GM18868 (cell line): ENCODE results near the gene CLEC7A.

Source experiments
- ATAC-seq: cut with Tn5 transposase; IDR thresholded peaks from one replicate; pipeline ENCODE4 v1.9.1; 2021; ENCODE audit warnings: mild to moderate bottlenecking, moderate library complexity; ENCODE audit not compliant: unreplicated experiment

Gene CLEC7A

DNA sequence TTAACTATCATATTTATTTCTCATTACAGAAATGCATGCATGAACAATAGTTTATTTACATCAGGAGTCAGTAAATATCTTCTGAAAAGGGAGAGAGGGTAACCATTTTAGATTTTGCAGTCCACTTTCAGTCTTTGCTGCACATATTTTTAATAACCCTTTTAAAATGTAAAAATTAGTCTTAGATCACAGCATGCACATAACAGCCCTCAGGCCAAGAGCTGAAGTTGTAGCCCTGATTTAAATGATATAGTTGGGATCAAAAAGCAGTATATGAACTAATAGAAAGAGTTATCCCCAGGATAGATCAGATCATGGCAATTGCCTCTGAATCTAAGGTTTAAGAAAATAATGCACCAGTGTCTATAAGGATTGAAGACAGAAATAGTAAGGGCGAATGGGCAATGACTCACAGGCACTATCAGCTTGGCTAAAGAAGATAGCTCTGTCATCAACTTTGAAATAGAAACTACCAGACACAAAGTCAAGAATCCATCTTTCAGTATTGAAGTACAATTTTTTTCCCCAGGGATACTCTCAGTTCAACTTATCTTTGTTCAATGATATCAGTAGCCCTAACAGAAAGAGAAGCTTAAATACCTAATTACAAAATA lies 13.1 kb upstream of the CLEC7A start:
- ATAC-seq = no peak

DNA sequence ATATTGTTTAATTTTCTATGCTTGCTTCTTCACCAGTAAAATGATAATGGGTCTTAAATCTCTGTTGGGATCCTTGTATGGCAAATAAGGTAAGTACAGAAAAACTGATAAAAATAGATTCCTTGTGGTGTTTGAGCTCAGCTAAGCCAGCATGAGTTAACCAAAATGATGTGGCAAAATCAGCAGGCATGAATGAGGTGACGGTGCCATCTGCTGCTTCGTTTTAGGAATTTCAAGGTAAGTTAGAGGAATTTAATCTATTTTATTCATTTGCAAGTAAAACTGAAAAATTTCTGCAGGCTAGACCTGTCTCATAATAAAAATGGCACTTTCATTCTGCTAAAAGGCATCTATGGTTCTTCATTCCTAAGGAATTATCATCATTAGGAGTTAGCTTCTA lies 10.0 kb upstream of the CLEC7A start:
- ATAC-seq = no peak

- ATAC-seq = no peak
These were observed 6.7 kb upstream of the CLEC7A start for GRCh38 chr12:10136637-10137205.

GRCh38 chr12:10135126-10135525 lies 5.1 kb upstream of the CLEC7A start:
- no peak for ATAC-seq

DNA sequence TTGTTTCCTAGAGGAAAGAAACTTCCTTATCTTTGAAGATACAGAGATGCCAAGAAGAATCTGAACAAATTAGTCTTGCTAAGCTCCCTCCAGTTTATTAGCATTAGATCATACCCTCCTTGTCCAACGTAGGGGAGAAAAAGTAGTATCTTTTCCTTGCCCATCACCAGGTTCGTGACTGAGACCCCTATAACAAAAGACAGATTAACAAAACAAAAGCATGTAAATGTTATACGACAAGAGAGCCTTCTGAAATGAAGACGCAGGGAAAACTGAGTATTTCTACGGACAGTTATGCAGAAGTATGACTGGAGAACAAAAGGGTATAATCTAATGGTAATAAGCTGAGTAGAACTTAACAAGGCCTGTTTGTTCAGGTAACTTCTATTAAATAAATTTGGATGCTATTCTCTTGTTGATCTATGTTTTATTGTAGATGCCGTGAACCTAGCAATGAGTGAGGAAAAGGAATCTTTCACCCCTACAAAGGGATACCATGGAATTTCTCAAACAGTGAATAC lies 2.9 kb upstream of the CLEC7A start:
- ATAC-seq = no peak

DNA sequence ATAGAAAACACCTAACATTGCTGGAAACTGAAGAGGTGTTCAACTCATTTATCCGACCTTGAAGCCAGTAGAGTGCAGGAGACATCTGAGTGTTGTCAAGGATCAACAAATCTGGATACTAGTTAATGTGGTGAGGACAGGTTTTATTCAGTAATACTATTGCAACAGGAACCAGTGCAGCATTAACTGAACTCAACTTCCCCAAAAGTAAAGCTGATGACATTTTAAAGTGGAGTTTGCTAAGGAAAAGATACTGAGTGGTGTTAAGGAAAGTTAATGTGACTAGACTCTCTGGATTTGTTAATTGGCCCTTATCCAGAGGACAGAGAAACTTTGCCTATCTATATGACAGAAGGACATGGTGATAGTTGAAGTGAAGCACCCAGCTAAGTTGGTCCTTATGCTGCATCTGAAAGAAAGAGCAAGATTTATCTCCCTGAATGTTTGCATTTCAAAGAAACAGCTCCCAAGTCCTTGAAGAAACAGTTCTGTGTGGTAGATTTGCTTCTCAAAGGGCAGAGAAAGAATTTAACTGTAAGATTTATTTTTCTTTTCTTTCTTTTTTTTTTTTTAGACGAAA lies 1.2 kb upstream of the CLEC7A start:
- no peak for ATAC-seq

- no peak for ATAC-seq
These were observed 1.3 kb downstream of the CLEC7A start for GRCh38 chr12:10128687-10129086.

DNA sequence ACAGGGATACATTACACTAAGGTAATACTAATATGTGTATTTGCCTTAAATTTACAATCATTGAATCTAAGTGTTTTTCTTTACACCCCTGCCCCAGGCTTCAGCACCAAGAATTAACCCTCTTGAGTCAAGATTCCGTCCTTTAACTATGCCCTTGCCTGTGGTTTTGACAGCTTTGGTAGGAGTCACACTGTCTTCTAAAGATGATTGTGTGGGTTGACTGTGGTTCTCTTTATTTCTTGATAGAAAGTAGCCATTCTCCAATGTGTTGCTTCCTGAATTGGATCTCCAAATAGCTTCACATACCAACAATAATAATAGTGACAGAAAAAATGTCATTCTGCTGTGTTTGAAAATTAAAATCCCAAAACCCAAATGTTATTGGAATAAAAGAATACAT lies 3.6 kb downstream of the CLEC7A start:
- no peak for ATAC-seq

DNA sequence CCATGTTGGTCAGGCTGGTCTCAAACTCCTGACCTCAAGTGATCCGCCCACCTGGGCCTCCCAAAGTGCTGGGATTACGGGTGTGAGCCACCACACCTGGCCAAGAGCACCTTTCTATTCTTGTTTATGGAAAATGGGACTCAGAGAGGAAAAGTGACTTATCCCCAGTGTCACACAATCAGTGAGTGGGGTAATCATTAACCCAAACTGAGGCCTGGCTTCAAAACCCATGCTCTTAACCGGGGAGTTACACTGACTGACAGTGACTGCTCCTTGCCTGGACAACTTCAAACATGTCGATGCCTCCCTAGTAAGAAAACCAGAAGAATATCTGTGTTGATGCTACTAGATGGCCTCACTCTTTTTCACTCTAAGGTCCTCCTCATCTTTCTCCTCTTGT lies 7.3 kb downstream of the CLEC7A start:
- no peak for ATAC-seq

DNA sequence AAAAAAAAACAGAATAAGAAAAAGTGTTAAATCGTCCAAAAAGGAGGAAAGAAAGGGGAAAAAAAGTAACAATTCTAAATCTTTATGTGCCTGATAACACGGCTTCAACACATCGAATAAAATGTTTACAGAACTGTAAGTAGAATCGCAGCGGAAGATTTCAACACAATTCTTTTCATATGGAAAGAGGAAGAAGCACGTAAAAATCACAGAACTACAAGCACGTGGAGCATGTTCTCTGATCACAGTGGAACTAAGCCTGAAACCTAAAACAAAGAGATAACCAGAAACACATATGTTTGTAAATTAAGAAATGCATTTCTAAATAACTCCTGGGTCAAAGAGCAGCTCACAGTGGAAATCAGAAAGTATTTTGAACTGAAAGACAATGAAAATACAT lies 8.7 kb downstream of the CLEC7A start:
- no peak for ATAC-seq

DNA sequence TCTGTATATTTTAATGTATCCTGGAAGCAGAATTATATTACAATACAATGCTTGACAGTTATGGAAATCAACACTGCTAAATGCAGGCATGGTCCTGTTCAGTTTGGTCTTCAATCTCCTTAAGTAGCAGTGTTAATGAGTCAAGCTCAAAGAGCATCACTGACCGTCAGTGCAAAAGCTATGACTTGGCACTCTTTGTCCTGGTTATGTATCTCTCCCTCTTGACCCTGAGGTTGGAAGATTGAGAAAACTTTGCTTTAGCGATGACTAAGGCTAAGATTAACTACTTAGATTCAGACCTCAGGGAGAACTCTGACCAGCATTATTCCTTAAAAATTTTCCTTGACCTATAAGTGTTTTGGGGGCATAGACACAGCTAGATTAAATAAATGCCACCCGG lies 10.9 kb downstream of the CLEC7A start:
- no peak for ATAC-seq

DNA sequence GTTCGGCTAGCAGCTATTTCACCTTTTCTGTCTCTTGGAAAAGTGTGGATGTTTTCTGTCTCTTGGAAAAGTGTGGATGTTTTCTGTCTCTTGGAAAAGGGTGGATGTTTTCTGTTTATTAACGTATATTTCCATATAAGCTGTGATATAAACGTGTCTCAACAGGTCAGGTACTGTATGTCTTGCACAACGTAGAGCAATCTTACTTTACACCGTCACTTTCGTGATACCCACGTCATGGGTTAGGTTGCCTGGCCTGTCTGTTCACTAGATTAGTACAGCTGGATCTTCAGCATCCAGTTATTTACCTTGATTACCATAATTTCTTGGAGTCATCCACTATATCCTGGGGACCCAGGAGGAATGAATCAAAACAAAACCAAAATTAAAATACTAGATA lies 14.1 kb downstream of the CLEC7A start:
- no peak for ATAC-seq

DNA sequence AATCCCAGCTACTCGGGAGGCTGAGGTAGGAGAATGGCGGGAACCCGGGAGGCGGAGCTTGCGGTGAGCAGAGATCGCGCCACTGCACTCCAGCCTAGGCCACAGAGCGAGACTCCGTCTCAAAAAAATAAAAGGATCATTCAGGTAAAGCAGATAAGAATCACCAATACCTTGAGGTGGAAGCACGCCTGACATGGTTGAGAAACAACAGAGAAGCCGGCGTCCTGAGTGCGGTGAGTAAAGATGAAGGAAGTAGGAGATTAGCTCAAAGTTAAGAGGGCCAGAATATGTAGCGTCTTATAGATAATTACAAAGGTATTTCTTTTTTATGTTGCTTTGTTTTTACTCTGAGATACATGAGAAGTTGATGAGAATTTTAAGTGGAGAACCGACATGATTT lies 14.7 kb downstream of the CLEC7A start:
- ATAC-seq = no peak

GRCh38 chr12:10113920-10114319 lies 16.1 kb downstream of the CLEC7A start:
- ATAC-seq = no peak

GRCh38 chr12:10113075-10113474 lies 16.9 kb downstream of the CLEC7A start:
- ATAC-seq = no peak

- no peak for ATAC-seq
These were observed 18.5 kb downstream of the CLEC7A start for GRCh38 chr12:10111451-10111850.

DNA sequence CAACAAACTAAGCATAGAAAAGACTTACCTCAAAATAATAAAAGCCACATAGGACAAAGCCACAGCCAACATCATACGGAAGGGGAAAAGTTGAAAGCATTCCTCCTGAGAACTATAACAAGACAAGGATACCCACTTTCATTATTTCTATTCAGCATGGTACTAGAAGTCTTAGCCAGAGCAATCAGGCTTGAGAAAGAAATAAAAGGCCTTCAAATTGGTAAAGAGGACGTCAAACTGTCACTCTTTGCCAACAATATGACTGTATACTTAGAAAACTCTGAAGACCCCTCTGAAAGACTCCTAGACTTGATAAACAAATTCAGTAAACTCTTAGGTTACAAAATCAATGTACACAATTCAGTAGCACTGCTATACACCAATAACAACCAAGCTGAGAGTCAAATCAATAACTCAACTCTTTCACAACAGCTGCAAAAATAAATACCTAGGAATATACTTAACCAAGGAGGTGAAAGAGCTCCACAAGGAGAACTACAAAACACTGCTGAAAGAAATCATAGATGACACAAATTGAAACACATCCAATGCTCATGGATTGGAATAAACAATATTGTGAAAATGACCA lies 19.6 kb downstream of the CLEC7A start:
- ATAC-seq = no peak

DNA sequence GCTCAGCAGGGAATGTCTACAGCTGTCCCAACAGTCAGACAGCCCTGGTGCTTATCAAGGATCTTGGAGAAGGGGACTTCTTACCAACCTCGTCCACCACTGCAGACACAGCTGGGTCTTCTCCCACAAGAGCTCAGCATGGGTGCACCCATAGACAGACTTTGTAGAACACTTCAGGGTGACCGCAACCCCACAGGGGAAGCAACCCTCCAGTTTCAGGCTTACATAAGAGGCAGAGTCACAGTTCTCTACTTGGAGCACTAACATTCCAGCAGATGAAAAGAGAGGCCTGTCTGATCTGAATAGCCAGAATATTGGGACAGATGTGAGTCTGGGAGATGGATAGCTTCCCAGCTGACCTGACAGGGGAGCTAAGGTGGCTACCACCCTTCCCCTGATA lies 27.7 kb downstream of the CLEC7A start:
- no peak for ATAC-seq

DNA sequence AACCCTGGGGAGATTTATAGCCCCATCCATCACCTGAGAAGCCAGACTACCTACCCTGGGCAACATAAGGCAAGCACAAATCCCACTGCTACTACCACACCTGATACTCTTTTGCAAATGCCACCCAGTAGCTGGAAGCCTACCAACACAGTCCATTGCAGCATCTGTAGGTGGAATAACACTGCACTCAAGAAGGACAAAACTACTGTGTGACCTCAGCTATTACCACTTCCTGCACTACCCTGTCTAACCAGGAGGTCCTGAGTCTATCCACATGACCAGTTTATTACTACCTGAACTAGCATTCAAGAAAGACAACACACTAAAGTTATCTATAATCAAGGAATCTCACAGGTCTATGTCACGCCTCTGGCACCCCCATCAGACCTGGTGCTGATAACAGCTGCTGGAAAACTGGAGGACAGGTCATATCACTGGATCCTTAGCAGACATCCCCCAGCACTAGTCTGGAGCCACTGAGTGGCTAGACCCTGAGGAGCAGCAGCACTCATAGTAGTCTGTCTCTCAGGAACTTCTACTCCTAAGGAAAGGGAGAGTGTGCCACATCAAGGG lies 28.3 kb downstream of the CLEC7A start:
- ATAC-seq = no peak

- no peak for ATAC-seq
These were observed 28.9 kb downstream of the CLEC7A start for GRCh38 chr12:10101042-10101579.

DNA sequence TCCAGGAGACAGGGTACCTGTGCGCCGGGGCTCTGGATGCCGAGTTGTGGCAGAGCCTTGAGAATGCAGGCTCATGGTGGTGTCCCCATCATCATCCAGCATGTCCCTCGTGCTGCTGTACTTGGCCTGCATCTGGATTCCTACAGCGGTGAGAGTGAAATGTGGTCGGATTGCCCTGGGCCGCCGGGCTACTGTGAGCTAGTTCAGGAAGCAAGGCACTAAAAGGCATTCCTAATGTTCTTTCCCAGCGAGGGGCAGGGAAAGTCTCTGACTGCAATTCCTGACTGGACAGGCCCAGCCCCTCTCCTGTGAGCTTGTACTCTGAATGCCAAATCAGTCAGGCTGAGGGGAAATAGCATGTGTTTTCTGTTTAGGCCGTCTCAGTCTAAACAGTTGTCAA lies 31.2 kb downstream of the CLEC7A start, which contains the start of gene CLEC1A:
Gene CLEC1A (minus strand): TSS at position 195 of the 400 bp plus-strand sequence. CDS start 63 bp downstream, at position 132.
- ATAC-seq = no peak
